ENCODE results near the gene ACSS2.

Gene ACSS2

DNA sequence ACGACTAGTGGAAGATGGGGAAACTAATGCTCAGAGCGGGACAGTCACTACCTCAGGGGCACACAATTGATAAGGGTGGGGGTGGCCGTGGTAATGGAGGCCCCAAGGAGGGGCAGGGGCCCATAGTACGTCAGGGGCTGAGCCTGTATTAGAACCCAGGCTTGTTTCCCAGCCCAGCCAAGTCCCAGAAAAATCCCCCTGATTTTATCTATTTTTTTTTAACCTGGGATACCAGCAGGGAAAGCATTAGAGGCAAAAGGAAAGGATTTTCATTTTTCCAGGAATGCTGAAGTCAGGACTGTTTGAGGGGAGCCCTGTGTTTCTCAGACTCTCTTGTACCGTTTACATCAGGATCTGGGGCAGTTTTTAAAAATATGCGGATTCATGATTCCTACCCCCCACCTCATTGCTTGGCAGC is 79.6 kb downstream of the ACSS2 start:
- TF ChIP-seq POLR2A (IDR thresholded peaks at IDR 0.05; ENCODE audit: low read length) (no peak), GATA1 (IDR thresholded peaks at IDR 0.05; ENCODE audit: low read depth, low read length) (no peak)
- no peak for DNase-seq

DNA sequence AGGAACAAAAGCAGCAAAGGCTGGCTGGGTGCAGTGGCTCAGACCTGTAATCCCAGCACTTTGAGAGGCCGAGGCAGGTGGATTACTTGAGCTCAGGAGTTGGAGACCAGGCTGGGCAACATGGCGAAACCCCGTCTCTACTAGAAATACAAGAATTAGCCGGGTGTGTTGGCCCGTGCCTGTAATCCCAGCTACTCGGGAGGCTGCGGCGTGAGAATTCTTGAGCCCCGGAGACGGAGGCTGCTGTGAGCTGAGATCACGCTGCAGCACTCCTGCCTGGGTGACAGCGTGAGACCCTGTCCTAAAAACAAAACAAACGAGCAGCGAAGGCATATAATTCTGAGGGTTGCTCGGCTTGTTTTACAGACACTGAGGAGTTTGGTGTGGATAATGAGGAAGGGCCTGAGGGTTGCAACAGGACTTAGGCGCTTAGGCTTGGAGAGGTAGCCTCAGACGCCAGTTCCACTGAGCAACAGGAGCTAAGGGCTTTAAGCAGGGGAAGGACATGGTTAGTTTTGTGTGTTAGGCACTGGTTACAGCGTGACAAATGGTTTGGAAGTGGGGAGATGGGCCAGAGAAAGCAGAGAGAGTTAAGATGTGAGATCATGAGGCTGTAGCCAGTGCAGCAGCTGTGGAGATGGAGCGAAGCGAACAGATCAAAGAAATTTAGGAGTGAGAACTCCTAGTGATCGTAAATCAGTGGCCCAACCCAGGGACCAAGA is 80.5 kb downstream of the ACSS2 start:
- no peak for DNase-seq
- TF ChIP-seq POLR2A (IDR thresholded peaks at IDR 0.05; ENCODE audit: low read length) = no peak
- TF ChIP-seq GATA1 (IDR thresholded peaks at IDR 0.05; ENCODE audit: low read depth, low read length) = no peak

DNA sequence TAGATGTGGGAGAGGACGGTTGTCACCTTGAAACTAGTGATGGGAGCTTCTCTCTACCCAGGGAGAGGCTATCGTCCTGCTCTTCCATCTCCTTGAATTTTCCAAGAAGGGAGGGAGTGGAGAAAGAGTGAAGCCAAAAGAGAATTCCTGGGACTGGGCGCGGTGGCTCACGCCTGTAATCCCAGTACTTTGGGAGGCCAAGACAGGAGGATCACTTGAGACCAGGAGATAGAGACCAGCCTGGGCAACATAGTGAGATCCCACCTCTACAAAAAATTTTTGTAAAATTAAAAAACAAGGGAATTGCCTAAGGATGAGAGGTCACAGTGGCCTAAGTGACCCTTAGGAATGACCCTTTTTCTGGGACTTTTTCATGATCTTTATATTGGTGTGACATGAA is 88.1 kb downstream of the ACSS2 start:
- no peak for DNase-seq
- TF ChIP-seq POLR2A (IDR thresholded peaks at IDR 0.05; ENCODE audit: low read length) (no peak), GATA1 (IDR thresholded peaks at IDR 0.05; ENCODE audit: low read depth, low read length) (no peak)

DNA sequence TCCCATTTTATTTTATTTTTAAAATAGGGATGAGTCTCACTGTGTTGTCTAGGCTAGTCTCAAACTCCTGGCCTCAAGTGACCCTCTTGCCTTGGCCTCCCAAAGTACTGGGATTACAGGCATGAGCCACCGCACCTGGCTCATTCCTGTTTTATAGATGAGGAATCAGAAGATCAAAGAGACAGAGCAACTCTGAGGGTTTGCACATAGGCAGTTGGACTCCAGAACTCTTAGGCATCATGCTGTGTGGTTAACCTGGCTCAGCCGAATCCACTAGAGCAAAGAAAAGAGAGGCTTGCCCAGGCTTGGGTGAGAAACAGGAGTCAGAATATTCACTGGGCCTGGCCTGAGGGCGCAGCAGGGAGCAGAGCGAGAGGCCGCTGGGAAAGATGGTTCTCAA is 88.6 kb downstream of the ACSS2 start:
- no peak for DNase-seq
- no peak for TF ChIP-seq GATA1 (IDR thresholded peaks at IDR 0.05; ENCODE audit: low read depth, low read length)
- no peak for TF ChIP-seq POLR2A (IDR thresholded peaks at IDR 0.05; ENCODE audit: low read length)

DNA sequence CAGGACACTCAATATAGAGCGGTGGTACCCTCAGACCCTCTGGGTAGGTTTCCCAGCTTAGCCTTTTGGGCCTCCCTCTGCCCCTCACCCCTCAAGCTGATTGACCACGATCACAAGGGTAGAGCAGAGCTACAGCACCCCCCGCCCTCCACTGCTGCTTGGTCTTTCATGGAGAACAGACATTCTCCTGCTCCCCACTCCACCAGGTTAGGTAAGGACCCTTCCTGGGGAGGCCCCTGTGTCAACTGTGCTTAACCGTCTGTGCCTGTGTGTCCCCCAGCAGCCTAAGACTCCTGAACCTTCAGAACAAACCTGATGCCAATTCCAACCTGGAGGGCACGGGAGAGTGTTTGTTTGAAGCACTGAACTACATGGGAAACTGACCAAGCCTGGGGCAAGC is 91.0 kb downstream of the ACSS2 start:
- DNase-seq = no peak
- TF ChIP-seq GATA1 (IDR thresholded peaks at IDR 0.05; ENCODE audit: low read depth, low read length) = no peak
- TF ChIP-seq POLR2A (IDR thresholded peaks at IDR 0.05; ENCODE audit: low read length) = no peak

DNA sequence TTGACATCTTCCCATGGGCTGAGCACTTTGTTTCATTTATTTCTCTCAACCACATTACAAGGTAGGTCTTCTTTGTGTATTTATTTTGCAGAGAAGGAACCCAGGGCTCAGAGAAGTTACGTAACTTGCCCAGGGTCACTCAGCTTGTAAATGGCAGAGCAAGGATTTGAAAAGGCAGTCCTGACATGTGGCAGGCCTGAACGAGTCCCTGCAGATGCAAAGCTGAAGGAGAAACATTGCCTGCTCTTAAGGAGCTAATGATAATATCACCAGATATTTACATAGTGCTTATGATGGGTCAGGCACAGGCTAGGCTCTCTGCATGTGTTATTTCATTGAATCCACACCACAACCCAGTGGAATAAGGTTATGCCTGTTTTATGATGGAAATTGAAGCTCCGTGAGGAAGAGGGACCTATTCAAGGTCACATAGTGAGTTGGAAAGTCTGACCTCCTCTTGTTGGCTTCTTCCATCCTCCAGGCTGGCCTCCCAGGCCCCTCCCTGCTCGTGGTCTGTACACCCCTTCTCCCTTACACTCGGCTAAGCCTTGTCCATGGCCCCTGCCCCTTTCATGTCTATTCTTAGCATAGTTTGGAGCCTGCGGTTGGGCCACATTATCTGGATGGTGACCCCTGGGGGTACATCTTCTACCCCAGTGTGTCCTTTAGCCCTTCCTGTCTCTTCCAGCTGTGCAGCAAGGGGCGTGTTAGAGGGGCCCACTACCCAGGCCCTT is 91.8 kb downstream of the ACSS2 start:
- no peak for DNase-seq
- TF ChIP-seq GATA1 (IDR thresholded peaks at IDR 0.05; ENCODE audit: low read depth, low read length) (no peak), POLR2A (IDR thresholded peaks at IDR 0.05; ENCODE audit: low read length) (no peak)

DNA sequence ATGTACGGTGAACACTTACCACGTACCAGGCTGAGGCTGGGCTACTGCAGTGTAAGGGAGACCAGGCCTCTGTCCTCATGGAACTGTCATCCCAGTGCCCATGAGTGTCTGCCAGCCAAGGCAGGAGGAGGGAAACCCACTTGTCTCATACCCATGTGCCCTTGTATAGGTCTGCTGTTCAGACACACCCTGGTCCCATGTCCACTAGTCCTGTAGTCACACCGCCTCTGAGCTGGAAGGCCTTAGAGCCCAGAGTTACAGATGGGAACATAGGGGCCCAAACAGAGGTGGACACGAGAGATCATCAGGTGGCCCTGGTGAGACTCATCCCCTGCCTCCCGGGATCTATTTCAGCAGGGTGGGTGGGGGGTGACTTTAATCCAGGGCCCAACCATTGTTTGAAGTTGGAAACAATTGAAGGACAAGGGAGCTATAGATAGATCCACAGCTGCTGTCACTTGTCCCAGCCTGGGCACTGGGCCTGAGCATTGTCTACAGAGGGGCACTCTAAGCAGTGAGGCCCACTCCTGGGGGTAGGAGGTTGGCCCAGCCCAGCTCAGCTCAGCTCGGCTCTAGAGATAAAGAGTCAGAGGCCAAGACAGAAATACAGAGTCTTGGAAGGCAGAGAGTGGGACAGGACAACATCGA is 93.9 kb downstream of the ACSS2 start:
- DNase-seq = no peak
- TF ChIP-seq GATA1 (IDR thresholded peaks at IDR 0.05; ENCODE audit: low read depth, low read length) = no peak
- TF ChIP-seq POLR2A (IDR thresholded peaks at IDR 0.05; ENCODE audit: low read length) = no peak

DNA sequence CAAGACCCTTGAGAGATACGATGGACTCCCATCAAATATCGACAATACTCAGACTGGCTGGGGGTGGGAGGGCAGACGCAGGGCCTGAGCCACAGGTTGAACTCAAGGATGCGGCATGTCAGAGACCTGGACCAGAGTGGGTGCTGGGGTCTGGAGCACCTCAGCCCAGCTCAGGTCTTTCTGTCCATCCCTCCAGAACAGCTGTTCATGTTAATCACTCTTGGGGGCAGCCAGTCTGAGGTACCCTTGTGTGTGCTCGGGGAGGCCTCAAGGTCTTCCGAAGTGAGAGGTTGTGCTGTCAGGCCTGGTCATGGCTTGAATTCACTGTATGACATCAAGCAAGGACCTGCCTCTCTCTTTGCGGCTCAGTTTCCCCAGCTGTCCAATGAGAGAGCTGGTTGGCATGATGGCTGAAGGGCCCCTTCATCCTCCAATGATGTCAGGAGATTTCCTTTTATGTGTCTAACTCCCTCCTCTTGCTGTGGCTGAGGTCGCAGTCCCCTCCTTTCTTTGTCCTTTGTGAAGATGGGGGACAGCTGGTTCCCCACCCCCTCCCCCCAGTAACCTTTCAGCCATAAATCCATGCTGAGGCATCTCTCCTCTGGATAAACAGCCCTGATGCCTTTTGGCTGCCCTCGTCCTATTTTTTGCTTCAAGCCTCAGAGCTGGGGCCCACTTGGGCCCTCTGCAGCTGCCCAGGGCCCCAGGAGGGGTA is 94.6 kb downstream of the ACSS2 start:
- no peak for TF ChIP-seq GATA1 (IDR thresholded peaks at IDR 0.05; ENCODE audit: low read depth, low read length)
- TF ChIP-seq POLR2A (IDR thresholded peaks at IDR 0.05; ENCODE audit: low read length) = no peak
- no peak for DNase-seq

DNA sequence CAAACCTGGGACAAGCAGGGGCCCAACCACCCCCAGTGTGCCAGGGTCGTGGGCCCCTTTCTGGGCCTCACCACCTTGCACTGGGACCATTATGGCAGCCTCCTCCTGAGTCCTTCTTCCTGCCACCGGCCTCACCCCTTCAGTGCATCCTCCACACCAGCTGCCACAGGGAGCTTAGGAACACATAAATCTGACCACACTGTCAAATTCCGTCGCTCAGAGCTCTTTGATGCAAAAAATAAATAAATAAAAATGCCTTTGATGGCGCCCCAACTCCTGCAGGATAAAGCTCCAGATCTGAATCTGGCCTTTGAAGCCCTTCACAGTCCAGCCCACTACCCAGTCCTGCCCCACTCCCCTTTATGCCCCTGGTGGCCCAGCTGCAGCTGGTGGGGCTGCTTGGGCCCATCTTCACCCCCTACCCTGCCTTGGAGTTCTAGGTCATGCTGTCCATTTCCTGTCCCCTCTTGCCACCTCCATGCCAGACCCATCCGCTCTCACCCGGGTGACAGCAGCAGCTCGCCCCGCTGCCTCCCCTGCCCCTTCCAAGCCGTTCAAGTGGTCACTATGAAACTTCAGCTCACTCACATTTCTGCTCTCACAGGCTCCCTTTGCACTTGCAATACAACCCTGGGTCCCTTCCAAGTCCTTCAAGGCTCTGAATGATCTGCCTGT is 95.3 kb downstream of the ACSS2 start:
- TF ChIP-seq POLR2A (IDR thresholded peaks at IDR 0.05; ENCODE audit: low read length) (no peak), GATA1 (IDR thresholded peaks at IDR 0.05; ENCODE audit: low read depth, low read length) (no peak)
- no peak for DNase-seq

DNA sequence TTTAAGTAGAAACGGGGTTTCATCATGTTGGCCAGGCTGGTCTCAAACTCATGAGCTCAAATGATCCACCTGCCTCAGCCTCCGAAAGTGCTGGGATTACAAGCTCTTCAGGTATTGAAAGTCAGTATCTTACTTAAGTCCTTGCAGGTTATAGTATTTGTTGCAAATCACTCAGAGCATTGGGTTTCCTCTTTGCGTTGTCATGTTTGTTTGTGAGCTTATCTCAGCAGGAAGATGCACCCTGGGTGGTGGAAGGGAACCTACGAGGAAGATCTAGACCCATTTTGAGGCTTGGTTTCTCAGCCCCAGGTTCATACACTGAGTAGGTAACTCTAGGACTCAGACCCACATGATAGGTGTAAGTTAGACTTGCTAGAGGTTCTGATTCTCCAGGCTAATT is 97.8 kb downstream of the ACSS2 start:
- TF ChIP-seq GATA1 (IDR thresholded peaks at IDR 0.05; ENCODE audit: low read depth, low read length) (no peak), POLR2A (IDR thresholded peaks at IDR 0.05; ENCODE audit: low read length) (no peak)
- DNase-seq = peak; percentile 12 to 27

DNA sequence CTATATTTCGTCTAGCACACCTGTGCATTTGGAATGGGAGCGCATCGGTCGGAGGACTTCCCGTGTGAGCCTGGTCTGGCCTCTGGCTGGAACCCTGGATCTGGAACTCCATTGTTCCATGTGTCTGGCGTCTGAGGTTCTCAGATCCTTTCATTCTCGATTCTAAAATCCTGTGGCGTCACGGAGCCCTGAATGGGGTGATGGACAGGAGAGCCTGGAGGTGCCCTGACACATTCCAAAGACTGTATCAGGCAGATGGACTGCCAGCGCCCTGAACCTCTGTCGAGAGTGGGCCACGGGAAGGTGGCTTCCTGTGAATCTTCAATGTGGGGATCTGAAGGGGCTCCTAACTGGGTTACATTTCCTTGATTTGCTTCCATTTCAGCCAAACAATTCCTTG is 99.9 kb downstream of the ACSS2 start:
- TF ChIP-seq GATA1 (IDR thresholded peaks at IDR 0.05; ENCODE audit: low read depth, low read length) (no peak), POLR2A (IDR thresholded peaks at IDR 0.05; ENCODE audit: low read length) (no peak)
- no peak for DNase-seq

All from erythroblast (primary cell).